Breast epithelium (tissue), 3 donors: ENCODE measurements around the gene COX19.

ENCODE experiments used
- CTCF ChIP-seq, 3 donors: fragments of 450-650 bp; IDR thresholded peaks; one replicate each; pipeline ENCODE4 v1.5.1; 2016 to 2017; ENCODE audit warnings: antibody characterized with exemption in 3 of 3, mild to moderate bottlenecking in 3 of 3, moderate library complexity in 3 of 3
- POLR2A ChIP-seq: fragments of 450-650 bp; IDR thresholded peaks from one replicate; pipeline ENCODE4 v1.6.1; 2016; ENCODE audit warnings: antibody characterized with exemption, mild to moderate bottlenecking, moderate library complexity
- POLR2AphosphoS5 ChIP-seq, 3 donors: sonication (generic); formaldehyde crosslinking; IDR thresholded peaks; one replicate each; pipeline ENCODE4 v1.6.1; 2017; ENCODE audit warnings: antibody characterized with exemption in 3 of 3

GRCh38 chr7:920351-921070 lies 54.8 kb downstream of the COX19 start:
- TF ChIP-seq CTCF (IDR thresholded peaks at IDR 0.05) (no peak), POLR2AphosphoS5 (IDR thresholded peaks at IDR 0.05) (no peak), POLR2A (no peak)
